ENCODE data around the gene SLC4A4.

Gene SLC4A4

DNA sequence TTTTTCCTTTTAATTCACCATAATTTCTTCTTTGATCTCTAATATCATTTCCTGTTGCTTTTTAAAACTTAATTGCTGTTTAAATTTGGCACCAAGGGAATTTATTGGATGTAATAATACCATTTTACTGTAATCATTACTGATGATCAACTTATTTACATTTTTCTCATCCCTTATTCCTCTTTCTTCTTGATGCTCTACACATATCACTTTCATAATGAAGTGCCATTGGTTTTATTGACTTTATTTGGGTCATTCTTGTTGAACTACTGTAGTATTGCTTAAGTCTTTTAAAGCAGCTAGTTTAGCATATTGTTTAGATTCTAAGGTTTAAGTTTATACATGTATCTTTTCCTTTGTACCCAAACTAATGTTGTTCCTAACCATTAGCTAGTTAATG is 130.7 kb downstream of the SLC4A4 start:
- DNase-seq (ENCODE audit: low read depth): no peak

- no peak for DNase-seq (ENCODE audit: low read depth)
These were observed 131.7 kb downstream of the SLC4A4 start for GRCh38 chr4:71470524-71470923.

- DNase-seq (ENCODE audit: low read depth): peak; percentile 78
These were observed 134.1 kb downstream of the SLC4A4 start for GRCh38 chr4:71472946-71473345.

DNA sequence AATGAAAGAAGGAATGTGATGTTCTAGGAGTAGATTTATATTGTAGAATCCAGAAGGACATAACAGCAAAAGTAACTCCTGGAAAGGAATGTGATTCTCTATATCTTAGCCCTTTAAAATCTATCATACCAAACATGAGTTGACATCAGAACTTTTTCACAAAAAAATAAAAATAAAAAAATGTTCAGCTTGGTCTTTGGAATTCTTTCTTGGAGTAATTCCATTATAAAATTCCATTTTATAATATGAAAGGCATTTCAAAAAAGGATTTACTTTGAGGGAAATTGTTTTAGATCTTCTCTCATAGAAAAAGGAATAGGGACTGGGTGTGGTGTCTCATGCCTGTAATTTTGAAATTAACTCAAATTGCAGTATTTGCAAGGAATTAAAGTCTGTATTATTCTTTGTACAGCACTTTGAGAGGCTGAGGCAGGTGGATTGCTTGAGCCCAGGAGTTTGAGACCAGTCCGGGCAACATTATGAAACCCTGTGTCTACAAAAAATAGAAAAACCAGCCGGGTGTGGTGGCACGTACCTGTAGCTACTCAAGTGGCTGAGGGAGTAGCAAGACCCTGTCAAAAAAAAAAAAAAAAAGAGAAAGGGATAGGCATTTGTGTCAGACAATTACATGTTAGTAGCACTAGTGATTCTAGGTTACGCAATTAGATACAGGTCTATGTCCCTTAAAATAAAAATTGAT is 134.9 kb downstream of the SLC4A4 start:
- DNase-seq (ENCODE audit: low read depth): no peak

- DNase-seq (ENCODE audit: low read depth): no peak
These were observed 135.9 kb downstream of the SLC4A4 start for GRCh38 chr4:71474731-71475130.

DNA sequence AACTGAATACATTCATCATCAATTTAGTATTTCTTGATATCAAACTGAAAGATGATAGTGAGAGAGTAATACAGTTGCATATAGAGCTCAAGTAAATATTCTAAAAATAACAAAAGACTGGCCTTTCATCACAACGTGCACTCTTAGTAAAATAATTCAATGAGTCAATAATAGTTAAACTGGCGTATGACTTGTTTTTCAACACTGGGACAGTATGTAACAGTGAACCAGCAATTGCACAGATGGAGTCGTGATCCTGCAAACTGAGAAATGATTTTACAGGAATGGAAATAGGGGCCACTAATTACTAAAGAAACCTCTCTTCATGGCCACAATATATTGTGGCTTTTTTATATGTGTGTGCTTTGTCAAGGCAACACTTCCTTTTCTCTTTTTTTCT is 137.4 kb downstream of the SLC4A4 start:
- no peak for DNase-seq (ENCODE audit: low read depth)

DNA sequence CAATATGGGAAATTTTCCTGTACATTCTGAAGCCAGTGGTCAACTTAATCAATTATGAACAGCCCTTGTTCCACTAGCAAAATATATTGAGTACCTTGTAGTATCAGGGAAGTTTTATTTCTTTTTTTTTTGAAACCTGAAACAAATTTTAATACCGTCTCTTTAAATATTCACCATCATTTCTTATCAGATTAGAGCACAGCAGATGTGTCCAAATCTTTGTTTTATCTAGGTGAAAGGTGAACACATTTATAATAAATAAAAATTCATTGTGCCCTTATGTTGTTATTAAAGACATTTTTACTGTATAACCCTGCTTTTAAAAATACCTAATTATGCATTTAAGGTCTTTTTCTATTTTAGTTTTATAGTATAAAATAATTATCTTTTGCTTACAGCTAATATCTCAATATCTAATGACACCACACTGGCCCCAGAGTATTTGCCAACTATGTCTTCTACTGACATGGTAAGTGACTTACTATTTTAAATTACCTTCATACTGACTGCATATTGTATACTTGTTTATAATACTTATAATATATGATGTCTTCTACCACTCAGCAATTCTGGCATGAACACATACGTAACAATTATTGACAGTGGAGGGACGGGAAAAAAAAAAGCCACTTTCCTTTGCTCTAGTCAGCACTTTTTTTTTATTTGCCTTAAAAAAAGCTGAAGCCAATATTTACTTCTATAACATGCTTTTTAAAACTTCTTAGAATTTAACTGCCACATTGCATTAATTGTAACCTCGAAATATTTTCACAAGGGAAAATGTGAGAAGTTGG is 147.9 kb downstream of the SLC4A4 start:
- no peak for DNase-seq (ENCODE audit: low read depth)

- DNase-seq (ENCODE audit: low read depth): no peak
These were observed 148.6 kb downstream of the SLC4A4 start for GRCh38 chr4:71487344-71487920.

GRCh38 chr4:71494539-71494938 is 155.7 kb downstream of the SLC4A4 start:
- DNase-seq (ENCODE audit: low read depth): no peak

DNA sequence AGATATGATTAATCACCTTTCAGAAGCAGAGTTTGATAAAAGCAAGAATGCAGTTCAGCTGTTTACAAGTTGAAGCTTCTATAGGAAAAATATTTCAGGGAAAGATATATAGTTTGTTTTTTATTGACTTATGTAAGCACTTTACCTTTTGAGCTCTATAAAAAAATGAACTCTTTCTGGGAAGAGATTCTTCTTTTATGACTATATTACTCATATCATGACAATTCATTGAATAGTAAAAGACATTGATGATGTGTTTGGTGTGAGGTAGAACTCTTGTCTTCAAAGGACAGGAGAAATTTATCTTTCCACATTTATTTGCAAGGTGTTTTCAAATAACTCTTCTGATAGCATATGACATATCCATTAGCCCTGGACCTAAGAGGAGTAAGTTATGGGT is 156.6 kb downstream of the SLC4A4 start:
- DNase-seq (ENCODE audit: low read depth): no peak

DNA sequence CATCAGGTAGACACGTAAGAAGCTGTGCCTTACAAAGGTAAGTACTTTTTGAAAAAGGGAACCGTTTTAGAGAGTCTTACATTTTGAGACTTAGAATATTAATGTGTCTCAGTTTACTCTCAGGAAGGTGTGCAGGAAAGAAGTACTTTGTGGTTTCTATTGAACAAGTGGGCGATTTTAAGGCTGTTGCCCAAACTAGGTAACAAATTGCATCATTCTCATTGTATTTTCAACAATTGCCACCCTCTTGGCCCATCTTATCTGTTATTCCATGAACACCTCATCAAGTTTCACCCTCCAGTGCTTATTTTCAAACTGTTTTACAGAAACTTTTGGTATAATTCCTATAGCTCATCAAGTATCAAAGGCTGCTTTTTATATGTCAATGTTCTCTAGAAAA is 158.3 kb downstream of the SLC4A4 start:
- DNase-seq (ENCODE audit: low read depth): no peak

- DNase-seq (ENCODE audit: low read depth): no peak
These were observed 159.2 kb downstream of the SLC4A4 start for GRCh38 chr4:71498002-71498401.

DNA sequence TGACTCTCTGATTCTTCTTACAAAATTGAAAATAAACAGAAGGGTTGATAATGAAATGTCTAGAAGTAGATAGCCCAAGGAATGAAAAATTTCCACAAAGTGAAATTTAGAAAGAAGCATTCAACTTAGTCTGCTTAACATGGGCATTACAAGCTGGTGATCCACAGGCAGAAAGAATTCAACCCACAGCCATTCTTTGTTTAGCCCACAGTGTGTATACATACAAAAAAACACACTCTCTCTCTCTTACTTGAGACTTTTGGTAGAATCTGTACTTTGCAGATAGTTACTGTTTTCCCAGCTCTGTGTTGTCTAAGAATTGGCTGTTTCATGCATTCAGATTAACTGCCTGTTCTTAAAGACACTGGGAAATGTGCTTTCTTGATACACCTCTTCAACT is 159.8 kb downstream of the SLC4A4 start:
- no peak for DNase-seq (ENCODE audit: low read depth)

- DNase-seq (ENCODE audit: low read depth): no peak
These were observed 163.2 kb downstream of the SLC4A4 start for GRCh38 chr4:71501992-71502391.

GRCh38 chr4:71518283-71518989 is 179.6 kb downstream of the SLC4A4 start:
- no peak for DNase-seq (ENCODE audit: low read depth)

DNA sequence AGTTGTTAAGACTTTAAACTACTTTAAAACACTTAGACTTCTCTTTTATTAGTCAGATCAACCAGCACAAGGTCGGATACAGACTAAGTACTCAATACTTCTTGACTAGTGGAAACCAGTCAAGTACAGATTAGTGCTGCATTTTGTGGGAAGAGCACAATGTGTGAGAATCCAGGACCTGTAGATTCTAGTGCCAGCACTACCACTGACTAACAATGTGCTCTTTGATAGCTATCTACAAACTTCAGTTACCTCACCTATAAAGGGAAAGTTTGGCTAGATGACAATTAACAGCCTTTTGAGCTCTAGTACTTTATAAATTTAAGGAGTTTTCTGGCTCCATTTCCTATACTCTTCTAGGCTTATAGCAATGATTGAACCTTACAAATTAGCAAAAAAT is 181.5 kb downstream of the SLC4A4 start:
- DNase-seq (ENCODE audit: low read depth): no peak

- DNase-seq (ENCODE audit: low read depth): no peak
These were observed 182.0 kb downstream of the SLC4A4 start for GRCh38 chr4:71520850-71521249.

- no peak for DNase-seq (ENCODE audit: low read depth)
These were observed 185.9 kb downstream of the SLC4A4 start for GRCh38 chr4:71524756-71525155.

DNA sequence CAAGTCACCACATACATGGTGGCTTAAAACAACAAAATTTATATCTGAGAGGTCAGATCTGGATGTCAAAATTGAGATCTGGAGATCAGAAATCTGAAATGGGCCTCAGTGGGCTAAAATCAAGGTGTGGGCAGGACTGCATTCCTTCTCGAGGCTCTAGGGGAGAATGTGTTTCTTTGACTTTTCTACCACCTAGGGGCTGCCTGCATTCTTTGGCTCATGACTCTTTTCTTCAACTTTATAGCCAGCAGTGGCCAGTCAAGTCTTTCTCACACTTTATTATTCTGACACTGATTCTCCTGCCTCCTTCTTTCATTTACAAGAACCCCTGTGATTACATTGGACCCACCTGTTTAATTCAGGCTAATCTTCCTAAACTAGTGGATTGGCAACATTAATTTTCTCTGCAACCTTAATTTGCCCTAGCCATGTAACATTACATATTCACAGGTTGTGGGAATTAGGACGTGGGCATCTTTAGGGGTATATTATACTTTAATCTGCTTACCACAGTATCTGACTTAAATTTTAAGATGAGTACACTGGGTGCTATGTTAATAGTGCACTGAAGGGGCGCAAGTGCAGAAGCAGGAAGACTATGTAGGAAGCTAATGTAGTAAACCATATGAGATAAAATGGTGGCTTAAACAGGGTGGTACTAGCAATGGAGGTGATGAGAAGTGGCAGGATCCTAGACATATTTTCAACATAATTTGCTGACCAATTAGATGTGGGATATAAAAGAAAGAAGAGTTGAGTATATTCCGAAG is 188.0 kb downstream of the SLC4A4 start:
- no peak for DNase-seq (ENCODE audit: low read depth)

DNA sequence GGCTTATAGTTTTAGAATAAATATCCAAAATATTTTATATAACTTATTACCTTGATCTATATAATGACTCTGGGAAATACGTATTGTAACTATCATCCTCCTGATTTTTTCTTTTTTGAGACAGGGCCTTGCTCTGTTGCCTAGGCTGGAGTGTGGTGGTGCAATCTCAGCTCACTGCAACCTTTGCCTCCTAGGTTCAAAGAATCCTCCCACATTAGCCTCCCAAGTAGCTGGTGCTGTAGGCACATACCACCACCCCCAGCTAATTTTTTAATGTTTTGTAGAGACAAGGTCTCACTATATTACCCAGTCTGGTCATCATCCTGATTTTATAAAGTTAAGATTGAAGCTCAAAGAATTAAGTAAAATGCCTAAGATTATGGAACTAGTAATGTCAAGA is 193.6 kb downstream of the SLC4A4 start:
- no peak for DNase-seq (ENCODE audit: low read depth)

GRCh38 chr4:71533121-71533520 is 194.3 kb downstream of the SLC4A4 start:
- DNase-seq (ENCODE audit: low read depth): no peak

DNA sequence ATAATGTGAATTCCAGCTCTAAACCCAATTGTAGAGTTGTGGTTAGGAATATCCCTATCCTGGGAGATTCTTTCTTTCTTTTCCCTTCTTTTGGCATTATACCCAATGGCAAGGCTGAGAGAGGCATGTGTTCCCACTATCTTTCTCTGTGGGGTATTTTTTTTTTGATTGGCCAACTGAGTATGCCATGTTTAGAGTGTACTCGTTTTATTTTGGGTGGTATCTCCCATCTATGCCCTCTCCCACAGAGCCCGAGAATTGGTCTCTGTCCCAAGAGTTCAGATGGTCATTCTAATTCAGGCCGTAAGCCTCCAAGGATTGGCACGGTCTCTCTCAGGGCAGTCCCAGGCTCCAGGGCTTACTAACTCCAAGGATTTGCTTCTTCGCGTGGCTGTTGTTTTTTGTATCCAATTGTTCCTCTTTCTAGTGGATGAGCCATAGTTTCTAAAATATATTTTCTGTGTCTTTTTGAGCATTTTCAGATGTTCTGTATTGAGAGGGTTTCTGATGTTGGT is 198.8 kb downstream of the SLC4A4 start:
- no peak for DNase-seq (ENCODE audit: low read depth)

All from non-pigmented ciliary epithelial cell (primary cell).